Activated T-helper 1 cell treated with Interleukin-2 at 50 U/mL for 16 hours (primary cell): ENCODE measurements around the gene YPEL2.
"Not testable (repeated sequence)": the region's sequence is repeated elsewhere in the genome, so short reads cannot be mapped to it uniquely, and the experiment has no call there.

ENCODE experiments used
- DNase-seq: peaks from one replicate; pipeline ENCODE4 v3.0.0-alpha.2; 2020; ENCODE audit warnings: low read depth

YPEL2 gene

GRCh38 chr17:59331129-59331928, at the start of gene YPEL2:
Gene YPEL2, plus strand, starts transcription at chr17:59331655. Its CDS starts 21,755 bp downstream, at chr17:59353410.
- peak; percentile 81 for DNase-seq

GRCh38 chr17:59284317-59284716, 47.1 kb upstream of the YPEL2 start:
- DNase-seq: no peak

- no peak for DNase-seq
Observed at GRCh38 chr17:59287452-59287851, 44.0 kb upstream of the YPEL2 start.

- DNase-seq: no peak
Observed at GRCh38 chr17:59287891-59288290, 43.6 kb upstream of the YPEL2 start.

DNA sequence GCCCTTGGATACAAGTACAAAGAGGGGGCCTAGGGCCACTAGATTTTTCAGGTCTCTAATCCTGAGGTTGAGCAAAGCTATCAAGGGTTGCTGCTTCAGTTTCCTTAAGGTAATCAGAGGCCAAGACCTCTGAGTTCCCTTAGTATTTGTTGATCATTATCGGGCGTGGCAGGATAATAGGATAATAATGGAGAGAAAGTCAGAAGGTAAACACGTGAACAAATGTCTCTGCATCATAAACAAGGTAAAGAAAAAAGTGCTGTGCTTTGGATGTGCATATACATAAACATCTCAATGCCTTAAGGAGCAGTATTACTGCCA, 41.5 kb upstream of the YPEL2 start:
- DNase-seq: no peak

DNA sequence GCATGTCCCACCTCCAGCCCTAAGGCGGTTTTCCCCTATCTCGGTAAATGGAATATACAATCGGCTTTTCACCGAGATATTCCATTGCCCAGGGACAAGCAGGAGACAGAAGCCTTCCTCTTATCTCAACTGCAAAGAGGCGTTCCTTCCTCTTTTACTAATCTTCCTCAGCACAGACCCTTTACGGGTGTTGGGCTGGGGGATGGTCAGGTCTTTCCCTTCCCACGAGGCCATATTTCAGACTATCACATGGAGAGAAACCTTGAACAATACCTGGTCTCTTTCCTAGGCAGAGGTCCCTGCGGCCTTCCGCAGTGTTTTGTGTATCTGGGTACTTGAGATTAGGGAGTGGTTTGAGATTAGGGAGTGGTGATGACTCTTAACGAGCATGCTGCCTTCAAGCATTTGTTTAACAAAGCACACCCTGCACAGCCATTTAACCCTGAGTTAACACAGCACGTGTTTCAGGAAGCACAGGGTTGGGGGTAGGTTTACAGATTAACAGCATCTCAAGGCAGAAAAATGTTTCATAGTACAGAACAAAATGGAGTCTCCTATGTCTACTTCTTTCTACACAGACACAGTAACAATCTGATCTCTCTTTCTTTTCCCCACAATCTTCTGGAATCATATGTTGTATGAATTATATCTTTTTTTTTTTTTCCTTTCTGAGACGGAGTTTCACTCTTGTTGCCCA, 41.0 kb upstream of the YPEL2 start:
- not testable (repeated sequence) for DNase-seq

DNA sequence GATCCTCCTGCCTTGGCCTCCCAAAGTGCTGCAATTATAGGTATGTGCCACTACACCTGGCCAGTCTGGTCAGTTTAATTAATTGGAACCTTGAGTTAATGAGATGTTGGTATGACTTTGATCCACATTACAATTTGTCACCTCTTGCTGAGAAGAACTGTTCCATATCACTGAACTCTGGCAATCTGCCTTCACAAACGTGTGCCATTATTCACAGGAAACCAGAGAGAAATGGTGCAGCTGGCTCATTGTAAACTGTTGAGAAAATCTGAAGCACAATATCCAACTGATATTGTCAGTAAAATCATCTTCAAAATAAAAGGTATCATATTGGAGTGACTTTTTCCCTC, 39.3 kb upstream of the YPEL2 start:
- no peak for DNase-seq

DNA sequence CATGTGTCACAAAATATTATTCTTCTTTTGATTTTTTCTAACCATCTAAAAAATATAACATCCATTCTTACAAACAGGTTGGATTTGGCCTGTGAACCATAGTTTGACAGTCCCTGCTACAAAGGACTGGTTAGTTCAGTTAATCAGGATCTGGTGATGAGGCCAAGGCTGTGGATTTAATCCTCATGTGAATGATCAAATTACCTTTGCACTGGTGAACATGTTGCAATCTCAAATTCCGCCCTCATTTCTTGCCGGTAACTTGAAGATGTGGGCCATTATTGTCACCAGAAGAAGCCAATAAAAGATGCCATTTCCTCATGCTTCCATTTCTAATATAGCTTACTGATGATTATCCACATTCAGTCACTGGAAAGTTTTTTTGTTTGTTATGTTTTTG, 35.3 kb upstream of the YPEL2 start:
- no peak for DNase-seq

- DNase-seq: no peak
Observed at GRCh38 chr17:59298521-59298920, 32.9 kb upstream of the YPEL2 start.

GRCh38 chr17:59299400-59300092, 31.9 kb upstream of the YPEL2 start:
- no peak for DNase-seq

DNA sequence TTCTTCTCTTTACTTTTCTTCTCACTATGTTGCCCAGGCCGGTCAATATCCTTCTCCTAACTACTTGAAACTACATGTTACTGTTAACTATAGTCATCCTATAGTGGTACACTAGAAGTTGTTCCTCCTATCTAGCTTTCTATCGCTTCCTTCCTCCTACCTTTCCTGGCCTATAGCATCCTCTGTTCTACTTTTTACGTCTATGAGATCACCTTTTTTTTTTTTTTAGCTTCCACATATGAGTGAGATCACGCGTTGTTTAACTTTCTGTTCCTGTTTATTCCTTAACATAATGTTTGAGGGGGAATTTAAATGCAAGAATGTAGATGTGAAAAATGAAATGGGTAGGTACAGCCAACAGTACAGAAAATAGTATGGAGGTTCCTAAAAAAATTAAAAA, 30.5 kb upstream of the YPEL2 start:
- no peak for DNase-seq

- DNase-seq: no peak
Observed at GRCh38 chr17:59304811-59305210, 26.6 kb upstream of the YPEL2 start.

- DNase-seq: no peak
Observed at GRCh38 chr17:59310263-59310920, 21.1 kb upstream of the YPEL2 start.

GRCh38 chr17:59311051-59311468, 20.4 kb upstream of the YPEL2 start:
- no peak for DNase-seq

GRCh38 chr17:59311521-59311920, 19.9 kb upstream of the YPEL2 start:
- DNase-seq: not testable (repeated sequence)

GRCh38 chr17:59315866-59316265, 15.6 kb upstream of the YPEL2 start:
- no peak for DNase-seq

DNA sequence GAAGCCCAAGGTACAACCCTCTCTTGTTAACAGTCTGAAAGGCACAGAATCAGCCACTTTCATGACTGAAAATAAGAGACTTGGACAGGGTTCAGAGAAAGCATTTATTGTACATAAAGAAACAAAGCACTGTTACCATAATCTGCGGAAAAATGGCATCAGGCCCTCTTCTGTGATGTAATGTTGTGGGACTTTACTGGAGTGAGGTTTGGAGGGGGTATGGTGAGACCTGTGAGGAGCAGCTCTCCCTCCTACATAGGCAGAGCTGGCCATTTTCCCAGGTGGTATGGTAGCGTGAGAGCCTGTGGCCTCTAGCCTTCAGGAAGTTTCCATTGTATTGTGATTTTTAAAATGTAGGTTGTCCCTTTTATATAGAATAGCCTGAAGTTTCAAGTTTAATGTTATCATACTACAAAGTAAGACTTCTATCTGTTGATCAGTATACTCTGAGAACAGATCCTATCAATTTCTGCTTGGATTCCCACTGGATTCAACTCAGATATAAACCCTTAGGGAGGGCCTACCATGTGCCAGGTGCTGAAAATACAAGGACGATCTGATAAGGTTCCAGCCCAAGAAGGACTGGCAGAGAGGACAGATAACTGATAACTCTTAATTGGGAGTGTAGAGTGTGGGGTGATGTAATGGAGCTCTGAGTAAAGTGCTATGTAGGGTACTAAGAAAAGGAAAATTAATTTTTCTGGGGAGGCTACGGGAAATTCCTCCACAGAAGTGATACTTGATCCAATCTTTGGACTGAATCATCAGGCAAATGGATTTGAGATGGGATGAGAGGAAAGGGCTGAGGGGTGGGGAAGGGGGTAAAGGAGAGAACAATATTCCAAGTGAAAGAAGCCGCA, 4.1 kb upstream of the YPEL2 start:
- no peak for DNase-seq

GRCh38 chr17:59327981-59328290, 3.5 kb upstream of the YPEL2 start:
- DNase-seq: no peak

DNA sequence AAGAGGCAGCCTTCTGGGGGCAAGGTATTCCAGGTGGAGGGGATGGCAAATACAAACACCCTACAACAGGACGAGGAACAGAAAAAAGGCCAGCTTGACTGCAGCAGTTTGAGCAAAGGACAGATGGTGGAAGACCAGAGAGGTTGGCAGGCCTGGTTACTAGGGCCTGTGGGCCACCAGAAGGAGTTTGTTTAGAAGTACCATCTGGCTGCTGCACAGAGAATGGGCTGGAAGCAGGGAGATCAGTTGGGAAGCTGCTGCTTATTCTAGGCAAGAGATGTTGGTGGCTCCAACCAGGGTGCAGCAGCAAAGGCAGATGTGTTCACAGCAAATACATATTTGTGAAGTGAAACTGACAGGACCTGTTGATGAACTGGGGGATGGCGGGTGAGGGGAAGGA, 2.9 kb upstream of the YPEL2 start:
- no peak for DNase-seq

GRCh38 chr17:59329176-59330052, 2.0 kb upstream of the YPEL2 start:
- peak; percentile 24 for DNase-seq
